ENCODE data around the gene PLOD1. TPM values are rescaled to one million over a fixed set of nuclear protein-coding genes. Genes with fewer than 3 reads are reported as not detected.
"Not testable (repeated sequence)": the region's sequence is repeated elsewhere in the genome, so short reads cannot be mapped to it uniquely, and the experiment has no call there.

Gene PLOD1
- total and polyA plus RNA-seq, 2 experiments from 2014 or later = 22.4 to 62.9 TPM

DNA sequence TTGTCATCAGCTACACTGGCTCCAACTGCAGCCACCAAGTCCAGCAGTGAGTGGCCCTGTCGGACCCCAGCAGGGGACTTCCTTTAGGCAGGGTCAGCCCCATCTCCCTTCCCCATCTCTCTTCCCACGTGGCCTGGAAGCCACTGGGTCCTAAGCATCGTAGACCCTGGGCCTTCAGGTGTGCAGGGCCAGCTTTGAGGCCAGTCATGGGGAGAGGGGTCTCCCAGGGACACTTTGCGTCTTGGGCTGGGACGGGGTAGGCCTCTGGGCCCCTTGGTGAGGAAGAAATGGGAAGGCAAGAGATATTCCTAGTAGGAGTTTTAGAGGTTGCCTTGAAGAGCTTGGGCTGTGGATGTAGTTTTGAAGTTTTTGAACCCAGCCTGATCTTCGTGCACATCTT lies 72.7 kb downstream of the PLOD1 start (continued):
- TF ChIP-seq REST (IDR thresholded peaks at IDR 0.05; ENCODE audit: unreplicated experiment) (no peak), NANOG (IDR thresholded peaks at IDR 0.05; ENCODE audit: borderline replicate concordance) (no peak)
- TF ChIP-seq, protein P1, sequence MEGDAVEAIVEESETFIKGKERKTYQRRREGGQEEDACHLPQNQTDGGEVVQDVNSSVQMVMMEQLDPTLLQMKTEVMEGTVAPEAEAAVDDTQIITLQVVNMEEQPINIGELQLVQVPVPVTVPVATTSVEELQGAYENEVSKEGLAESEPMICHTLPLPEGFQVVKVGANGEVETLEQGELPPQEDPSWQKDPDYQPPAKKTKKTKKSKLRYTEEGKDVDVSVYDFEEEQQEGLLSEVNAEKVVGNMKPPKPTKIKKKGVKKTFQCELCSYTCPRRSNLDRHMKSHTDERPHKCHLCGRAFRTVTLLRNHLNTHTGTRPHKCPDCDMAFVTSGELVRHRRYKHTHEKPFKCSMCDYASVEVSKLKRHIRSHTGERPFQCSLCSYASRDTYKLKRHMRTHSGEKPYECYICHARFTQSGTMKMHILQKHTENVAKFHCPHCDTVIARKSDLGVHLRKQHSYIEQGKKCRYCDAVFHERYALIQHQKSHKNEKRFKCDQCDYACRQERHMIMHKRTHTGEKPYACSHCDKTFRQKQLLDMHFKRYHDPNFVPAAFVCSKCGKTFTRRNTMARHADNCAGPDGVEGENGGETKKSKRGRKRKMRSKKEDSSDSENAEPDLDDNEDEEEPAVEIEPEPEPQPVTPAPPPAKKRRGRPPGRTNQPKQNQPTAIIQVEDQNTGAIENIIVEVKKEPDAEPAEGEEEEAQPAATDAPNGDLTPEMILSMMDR (conservative IDR thresholded peaks at IDR 0.05; ENCODE audit: low read depth in 2 of 2) = no peak

DNA sequence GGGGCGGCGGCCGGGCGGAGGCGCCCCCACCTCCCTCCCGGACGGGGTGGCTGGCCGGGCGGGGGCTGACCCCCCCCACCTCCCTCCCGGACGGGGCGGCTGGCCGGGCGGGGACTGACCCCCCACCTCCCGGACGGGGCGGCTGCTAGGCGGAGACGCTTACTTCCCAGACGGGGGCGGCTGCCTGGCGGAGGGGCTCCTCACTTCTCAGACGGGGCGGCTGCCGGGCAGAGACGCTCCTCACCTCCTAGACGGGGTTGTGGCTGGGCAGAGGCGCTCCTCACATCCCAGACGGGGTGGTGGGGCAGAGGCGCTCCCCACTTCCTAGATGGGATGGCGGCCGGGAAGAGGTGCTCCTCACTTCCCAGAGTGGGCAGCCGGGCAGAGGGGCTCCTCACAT lies 73.8 kb downstream of the PLOD1 start:
- H3K9me2 ChIP-seq (ENCODE audit: insufficient read depth); ATAC-seq; DNase-seq (ENCODE audit: low spot score); H4K20me1 ChIP-seq (replicated peaks; ENCODE audit: insufficient read depth); H3K4me3 ChIP-seq; H2AFZ ChIP-seq; H3K9me3 Mint-ChIP-seq; H3K4me2 ChIP-seq; H3K27me3 Mint-ChIP-seq (ENCODE audit: insufficient read depth, low read depth, poor library complexity); H3K4me1 ChIP-seq (ENCODE audit: insufficient read depth); H3K27ac ChIP-seq (ENCODE audit: low read depth); H3K79me2 ChIP-seq (replicated peaks; ENCODE audit: insufficient read depth); H3K4me1 Mint-ChIP-seq; H3F3A ChIP-seq (replicated peaks; ENCODE audit: low read depth); H3K27ac Mint-ChIP-seq; H3K27me3 ChIP-seq (ENCODE audit: insufficient read depth); H3K4me3 Mint-ChIP-seq: not testable (repeated sequence)
- peaks cover 34% of the 10 kb centered on the region for H3K36me3 ChIP-seq (ENCODE audit: insufficient read depth)
- H3K36me3 Mint-ChIP-seq (ENCODE audit: low read depth) = peaks cover 92% of the 10 kb centered on the region

GRCh38 chr1:12009318-12009947 lies 74.9 kb downstream of the PLOD1 start:
- ATAC-seq = no peak
- no peak for DNase-seq (ENCODE audit: low spot score)
- Histone ChIP-seq H3K36me3 (ENCODE audit: insufficient read depth) (peaks cover 31% of the 10 kb centered on the region), H3F3A (replicated peaks; ENCODE audit: low read depth) (no peaks in the 10 kb centered on the region; the same call in 1 of the 2 replicates), H3K4me3 (no peak overlapping the region), H2AFZ (no peak overlapping the region), H3K9me2 (ENCODE audit: insufficient read depth) (no peaks in the 10 kb centered on the region), H4K20me1 (replicated peaks; ENCODE audit: insufficient read depth) (no peaks in the 10 kb centered on the region; the same call in 1 of the 2 replicates), H3K27ac (ENCODE audit: low read depth) (no peak overlapping the region), H3K4me1 (ENCODE audit: insufficient read depth) (no peaks in the 10 kb centered on the region), H3K4me2 (no peak overlapping the region), H3K79me2 (replicated peaks; ENCODE audit: insufficient read depth) (no peaks in the 10 kb centered on the region), H3K27me3 (ENCODE audit: insufficient read depth) (no peaks in the 10 kb centered on the region)
- Mint-ChIP-seq H3K27me3 (ENCODE audit: insufficient read depth, low read depth, poor library complexity) (peaks cover 6% of the 10 kb centered on the region), H3K4me3 (no peak overlapping the region), H3K4me1 (peaks cover 4% of the 10 kb centered on the region; the same call in 2 of the 3 replicates), H3K9me3 (peaks cover 3% of the 10 kb centered on the region; the same call in 2 of the 3 replicates), H3K36me3 (ENCODE audit: low read depth) (peaks cover 85% of the 10 kb centered on the region), H3K27ac (no peak overlapping the region)
- TF ChIP-seq CREB1 (CRISPR knock-in tag; IDR thresholded peaks at IDR 0.05; ENCODE audit: low read depth) (no peak), NANOG (IDR thresholded peaks at IDR 0.05; ENCODE audit: borderline replicate concordance) (no peak), REST (IDR thresholded peaks at IDR 0.05; ENCODE audit: unreplicated experiment) (no peak), EZH2phosphoT487 (IDR thresholded peaks at IDR 0.05; ENCODE audit: unreplicated experiment) (no peak)
